Measurements from ENCODE around the gene HLA-DQB1.
A peak's percentile ranks its signal among the peaks of the same experiment; 100 is the strongest.
"Not testable (repeated sequence)": the region's sequence is repeated elsewhere in the genome, so short reads cannot be mapped to it uniquely, and the experiment has no call there.

Gene HLA-DQB1

DNA sequence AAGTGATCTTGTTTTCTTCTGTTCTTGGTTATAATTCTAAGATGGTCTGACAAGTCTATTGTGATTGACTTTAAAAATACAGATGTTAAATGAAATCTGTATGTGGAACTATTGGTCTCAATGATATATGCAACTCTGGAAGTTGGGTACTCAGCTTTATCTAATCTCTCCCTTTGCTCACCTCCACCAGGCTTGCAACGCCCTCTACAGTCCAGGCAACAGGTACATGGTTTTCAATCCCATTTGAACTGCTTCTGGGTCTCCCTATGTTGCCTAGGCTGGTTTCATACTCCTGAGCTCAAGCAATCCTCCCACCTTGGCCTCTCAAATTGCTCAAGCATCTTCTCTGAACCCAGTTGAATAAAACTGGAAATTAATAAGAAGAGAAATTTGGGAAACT lies 25.6 kb upstream of the HLA-DQB1 start:
- DNase-seq (ENCODE audit: low read depth): no peak
- TF ChIP-seq, protein P1, sequence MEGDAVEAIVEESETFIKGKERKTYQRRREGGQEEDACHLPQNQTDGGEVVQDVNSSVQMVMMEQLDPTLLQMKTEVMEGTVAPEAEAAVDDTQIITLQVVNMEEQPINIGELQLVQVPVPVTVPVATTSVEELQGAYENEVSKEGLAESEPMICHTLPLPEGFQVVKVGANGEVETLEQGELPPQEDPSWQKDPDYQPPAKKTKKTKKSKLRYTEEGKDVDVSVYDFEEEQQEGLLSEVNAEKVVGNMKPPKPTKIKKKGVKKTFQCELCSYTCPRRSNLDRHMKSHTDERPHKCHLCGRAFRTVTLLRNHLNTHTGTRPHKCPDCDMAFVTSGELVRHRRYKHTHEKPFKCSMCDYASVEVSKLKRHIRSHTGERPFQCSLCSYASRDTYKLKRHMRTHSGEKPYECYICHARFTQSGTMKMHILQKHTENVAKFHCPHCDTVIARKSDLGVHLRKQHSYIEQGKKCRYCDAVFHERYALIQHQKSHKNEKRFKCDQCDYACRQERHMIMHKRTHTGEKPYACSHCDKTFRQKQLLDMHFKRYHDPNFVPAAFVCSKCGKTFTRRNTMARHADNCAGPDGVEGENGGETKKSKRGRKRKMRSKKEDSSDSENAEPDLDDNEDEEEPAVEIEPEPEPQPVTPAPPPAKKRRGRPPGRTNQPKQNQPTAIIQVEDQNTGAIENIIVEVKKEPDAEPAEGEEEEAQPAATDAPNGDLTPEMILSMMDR (conservative IDR thresholded peaks at IDR 0.05; ENCODE audit: low read depth, low read length): peak; percentile 41
- no peak overlapping the region for H3K4me3 ChIP-seq (ENCODE audit: low read length)

DNA sequence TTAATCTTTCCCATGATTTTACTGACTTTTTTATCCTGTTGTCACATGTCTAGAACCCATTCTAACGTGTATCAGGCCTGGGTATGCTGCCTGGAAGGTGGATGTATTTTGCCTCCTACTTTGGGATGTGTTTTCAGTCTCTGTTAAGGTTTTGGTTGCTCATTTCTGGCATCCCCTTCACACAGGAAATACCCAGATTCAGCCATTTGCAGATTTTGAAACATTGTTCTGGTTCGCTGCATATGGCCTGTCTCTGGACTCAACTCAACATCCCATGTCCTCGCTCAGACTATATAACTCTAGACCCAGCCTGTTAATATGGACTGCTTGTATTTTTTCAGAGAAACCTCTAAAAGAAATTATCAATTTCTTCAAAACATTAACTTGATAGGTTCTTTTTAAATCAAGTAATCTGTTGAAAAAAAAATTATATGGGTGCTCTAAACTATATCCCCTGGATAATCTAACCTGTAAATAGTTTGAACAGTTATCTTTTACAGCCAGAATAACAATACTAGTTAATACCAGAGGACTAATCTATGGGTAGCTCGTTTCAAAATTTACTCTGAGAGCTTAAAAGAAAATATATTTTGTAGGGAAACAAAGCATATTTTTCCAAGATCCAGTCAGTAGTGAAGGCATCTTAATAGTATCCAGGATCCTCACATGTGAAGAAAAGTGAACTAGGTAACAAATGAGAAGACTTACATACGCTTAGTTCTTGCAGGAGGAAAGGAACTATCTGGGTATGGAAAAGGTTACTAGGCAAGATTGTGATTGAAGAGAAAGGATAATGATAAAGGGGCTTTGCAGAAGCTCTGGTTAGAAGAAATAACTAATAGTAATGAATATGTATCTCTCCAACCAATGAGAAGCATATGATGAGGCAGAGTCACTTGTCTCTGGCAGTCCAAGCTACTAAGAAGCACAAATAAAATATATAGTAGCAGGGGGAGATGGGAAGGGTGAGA lies 23.4 kb upstream of the HLA-DQB1 start:
- no peak for DNase-seq (ENCODE audit: low read depth)
- TF ChIP-seq, protein P1 (conservative IDR thresholded peaks at IDR 0.05; ENCODE audit: low read depth, low read length): no peak
- no peak overlapping the region for H3K4me3 ChIP-seq (ENCODE audit: low read length)

DNA sequence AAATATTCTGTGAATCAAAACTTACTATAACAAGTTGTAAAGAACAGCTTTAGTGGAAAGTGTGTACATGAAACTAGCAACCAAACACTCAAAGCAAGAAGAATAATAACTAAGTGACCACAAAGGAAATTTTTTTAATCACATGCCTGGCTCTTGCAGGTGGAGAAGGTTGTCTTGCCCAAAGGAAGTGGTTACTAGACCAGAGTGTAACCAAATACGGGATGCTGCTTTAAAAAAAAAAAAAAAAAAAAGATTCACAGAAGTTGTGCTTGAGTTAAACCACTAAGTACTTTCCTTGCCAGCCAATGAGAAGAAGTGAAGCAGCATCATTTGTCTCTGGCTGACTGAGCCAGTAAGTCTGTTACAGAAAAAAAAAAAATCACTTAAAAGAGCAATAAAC lies 19.1 kb upstream of the HLA-DQB1 start:
- TF ChIP-seq, protein P1 (conservative IDR thresholded peaks at IDR 0.05; ENCODE audit: low read depth, low read length): no peak
- H3K4me3 ChIP-seq (ENCODE audit: low read length): no peak overlapping the region
- no peak for DNase-seq (ENCODE audit: low read depth)

DNA sequence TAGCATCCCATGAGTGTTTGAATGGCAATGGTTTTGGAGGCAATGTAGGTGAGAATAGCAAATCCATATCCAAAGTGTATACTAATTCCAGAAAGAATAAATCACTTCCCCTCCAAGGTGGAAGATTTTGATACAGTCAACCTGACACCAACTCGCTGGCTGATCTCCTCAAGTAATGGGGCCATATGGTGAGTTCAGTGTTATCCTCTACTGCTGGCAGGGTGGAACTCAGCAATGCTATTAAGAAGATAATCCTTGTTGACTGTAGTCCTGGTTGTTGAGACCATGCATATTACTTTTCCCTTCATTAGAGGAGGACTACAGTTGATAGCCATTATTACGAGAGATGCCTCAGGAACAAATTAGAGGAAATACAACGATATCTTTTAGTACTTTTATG lies 17.8 kb upstream of the HLA-DQB1 start:
- no peak for DNase-seq (ENCODE audit: low read depth)
- TF ChIP-seq, protein P1 (conservative IDR thresholded peaks at IDR 0.05; ENCODE audit: low read depth, low read length): no peak
- no peak overlapping the region for H3K4me3 ChIP-seq (ENCODE audit: low read length)

DNA sequence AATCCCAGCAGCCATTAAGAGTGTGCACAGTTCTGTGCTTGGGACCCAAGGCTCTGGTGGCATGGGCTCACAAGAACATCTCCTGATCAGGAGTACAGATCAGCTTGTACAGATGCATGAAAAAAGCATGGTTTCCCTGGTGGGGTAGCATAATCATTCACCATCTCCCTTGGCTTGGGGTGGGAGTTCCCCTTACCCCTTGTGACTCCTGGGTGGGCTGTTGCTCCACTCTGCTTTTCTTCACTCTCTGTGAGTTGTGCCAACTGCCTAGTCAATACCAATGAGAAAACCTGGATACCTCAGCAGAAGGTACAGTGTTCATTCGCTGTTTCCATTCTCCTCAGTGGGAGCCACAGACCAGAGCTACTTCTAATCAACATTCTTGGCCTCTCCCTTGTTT lies 13.6 kb upstream of the HLA-DQB1 start:
- no peak overlapping the region for H3K4me3 ChIP-seq (ENCODE audit: low read length)
- DNase-seq (ENCODE audit: low read depth): no peak
- TF ChIP-seq, protein P1 (conservative IDR thresholded peaks at IDR 0.05; ENCODE audit: low read depth, low read length): no peak

DNA sequence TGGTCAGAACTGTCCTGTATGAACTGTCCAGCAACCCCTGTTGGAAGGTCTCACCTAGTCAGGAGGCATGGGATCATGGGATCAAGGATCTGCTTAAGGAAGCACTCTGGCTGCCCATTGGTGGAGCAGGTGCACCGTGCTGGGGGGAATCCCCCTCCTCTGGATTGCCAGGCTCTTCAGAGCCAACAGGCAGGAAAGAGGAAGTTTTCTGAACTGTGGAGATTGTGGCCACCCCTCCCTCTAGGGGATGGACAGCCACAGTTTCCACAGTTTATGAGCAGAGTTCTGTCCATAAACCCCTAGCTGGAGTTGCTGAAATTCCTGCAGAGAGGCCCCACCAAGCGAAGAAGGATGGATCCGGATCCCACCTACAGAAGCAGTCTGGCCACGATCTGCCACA lies 13.0 kb upstream of the HLA-DQB1 start:
- H3K4me3 ChIP-seq (ENCODE audit: low read length): no peak overlapping the region
- no peak for DNase-seq (ENCODE audit: low read depth)
- TF ChIP-seq, protein P1 (conservative IDR thresholded peaks at IDR 0.05; ENCODE audit: low read depth, low read length): no peak

DNA sequence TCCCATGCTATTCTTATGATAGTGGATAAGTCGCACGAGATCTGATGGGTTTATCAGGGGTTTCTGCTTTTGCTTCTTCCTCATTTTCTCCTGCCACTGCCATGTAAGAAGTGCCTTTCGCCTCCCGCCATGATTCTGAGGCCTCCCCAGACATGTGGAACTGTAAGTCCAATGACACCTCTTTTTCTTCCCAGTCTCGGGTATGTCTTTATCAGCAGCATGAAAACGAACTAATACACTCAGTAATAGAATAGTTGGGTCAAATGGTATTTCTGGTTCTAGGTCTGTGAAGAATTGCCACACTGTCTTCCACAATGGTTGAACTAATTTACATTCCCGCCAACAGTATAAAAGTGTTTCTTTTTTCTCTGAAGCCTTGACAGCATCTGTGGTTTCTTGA lies 7.7 kb upstream of the HLA-DQB1 start:
- not testable (repeated sequence) for DNase-seq (ENCODE audit: low read depth); H3K4me3 ChIP-seq (ENCODE audit: low read length)

DNA sequence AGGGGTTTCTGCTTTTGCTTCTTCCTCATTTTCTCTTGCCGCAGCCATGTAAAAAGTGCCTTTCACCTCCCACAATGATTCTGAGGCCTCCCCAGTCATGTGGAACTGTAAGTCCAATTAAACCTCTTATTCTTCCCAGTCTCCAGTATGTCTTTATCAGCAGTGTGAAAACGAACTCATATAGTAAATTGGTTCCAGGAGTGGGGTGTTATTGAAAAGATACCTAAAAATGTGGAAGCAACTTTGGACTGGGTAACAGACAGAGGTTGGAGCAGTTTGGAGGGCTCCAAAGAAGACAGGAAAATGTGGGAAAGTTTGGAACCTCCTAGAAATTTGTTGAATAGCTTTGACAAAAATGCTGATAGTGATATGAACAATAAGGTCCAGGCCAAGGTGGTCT lies 5.5 kb upstream of the HLA-DQB1 start:
- H3K4me3 ChIP-seq (ENCODE audit: low read length); DNase-seq (ENCODE audit: low read depth): not testable (repeated sequence)
